Kasumi-1 (cell line): ENCODE results near the gene TBCD.

Source experiments
- DNase-seq, 2 experiments: peaks; one replicate each; lab custom pipeline; 2025; lab: John Stamatoyannopoulos, UW

The TBCD gene

GRCh38 chr17:82907797-82908542 lies 156.1 kb downstream of the TBCD start:
- DNase-seq: no peak

DNA sequence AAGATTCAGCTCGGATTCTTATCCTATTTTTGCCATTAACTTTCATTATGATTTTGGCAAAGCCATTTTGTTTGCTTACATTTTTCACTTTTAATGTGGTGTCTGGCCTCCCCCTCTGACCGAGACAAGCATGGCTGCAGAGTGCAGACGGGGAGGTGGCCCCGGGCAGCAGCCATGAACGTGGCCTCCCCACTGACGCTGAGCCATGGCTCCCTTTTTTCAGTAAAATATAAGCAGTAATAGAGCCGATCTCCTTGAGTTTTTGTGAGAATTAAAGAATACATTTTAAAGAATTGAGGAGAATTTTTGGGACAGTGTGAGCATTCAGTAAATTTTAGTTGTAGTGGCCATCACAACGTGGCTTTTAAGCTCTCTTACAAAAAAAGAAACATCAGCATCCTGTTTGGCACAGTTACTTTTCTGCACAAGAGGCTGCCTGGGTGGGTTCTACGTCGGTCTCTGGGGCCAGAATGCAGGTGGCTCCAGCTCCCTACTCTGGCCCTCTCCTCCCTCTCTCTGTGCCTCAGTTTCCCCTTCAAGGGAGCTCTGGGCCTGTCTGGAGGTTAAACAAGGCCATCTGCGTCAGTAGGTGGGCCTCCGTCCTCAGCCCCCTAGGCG lies 156.8 kb downstream of the TBCD start:
- no peak for DNase-seq

GRCh38 chr17:82909322-82909904 lies 157.5 kb downstream of the TBCD start:
- no peak for DNase-seq

DNA sequence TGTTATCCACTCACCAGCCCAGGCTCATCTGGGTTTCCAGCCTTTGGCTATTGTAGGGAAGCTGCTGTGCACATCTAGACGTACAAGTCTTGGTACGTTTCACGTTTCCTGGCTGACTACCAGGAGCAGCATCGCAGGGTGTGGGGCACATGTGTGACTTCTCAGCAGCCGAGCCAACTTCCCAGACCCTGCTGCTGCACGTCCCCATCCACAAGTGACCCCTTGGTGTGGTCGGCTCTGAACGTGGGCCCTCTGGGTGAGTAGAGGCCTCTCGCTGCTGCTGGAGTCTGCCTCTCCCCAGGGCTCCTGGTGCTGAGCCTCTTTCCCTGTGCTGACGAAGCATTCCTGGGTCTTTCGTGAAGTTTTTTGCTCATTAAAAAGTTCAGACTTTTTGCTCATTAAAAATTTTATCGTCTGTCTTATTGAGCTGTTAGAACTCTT lies 158.2 kb downstream of the TBCD start:
- no peak for DNase-seq

GRCh38 chr17:82910770-82911169 lies 158.9 kb downstream of the TBCD start:
- no peak for DNase-seq

DNA sequence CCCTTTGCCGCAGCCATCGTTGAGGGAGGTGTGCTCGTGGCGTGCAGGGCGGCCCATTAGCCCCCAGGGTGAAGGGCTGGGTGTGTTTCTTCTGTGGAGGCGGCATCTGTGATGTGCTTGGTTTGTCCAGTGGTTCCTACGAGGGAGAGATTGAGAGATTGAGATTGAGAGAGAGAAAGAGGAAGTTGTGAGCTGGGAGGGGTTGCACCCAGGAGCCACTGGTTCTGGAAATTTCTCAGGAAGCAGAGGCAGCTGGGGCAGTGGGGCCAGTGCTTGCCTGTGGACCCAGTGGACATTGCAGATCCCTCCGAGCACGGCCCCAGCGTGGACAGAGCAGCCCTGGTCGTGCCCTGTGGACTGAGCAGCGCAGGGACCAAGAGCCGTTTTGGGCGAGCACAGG lies 160.0 kb downstream of the TBCD start:
- peak; percentile 39 to 46 for DNase-seq

DNA sequence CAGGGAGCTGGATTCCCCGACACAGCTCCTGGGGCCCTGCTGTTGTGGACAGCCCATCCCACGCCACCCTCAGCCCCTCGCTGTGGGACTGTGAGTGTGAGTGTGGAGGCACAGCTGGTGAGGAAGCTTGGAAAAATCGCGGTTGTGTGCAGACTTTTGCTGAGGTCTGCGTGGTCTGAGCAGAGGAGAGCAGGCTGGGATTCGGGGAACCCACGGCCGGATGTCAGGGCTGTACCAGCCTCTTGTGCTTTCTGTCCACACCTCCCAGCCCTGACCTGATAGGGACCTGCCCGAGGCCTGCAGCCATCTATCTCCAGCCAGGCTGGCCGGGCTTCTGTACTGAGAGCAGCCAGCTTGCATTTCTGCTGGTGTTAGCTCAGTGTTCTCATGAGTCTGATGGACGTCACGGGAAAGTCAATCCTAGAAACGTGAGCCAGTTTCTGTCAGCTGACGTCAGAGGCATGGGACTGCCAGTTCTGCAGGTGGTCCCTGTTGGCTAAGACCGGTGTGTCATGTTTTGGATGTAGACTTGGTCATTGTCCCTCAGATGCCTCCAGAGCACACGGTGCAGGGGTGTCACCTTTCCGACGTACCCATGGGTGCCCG lies 160.7 kb downstream of the TBCD start:
- no peak for DNase-seq

DNA sequence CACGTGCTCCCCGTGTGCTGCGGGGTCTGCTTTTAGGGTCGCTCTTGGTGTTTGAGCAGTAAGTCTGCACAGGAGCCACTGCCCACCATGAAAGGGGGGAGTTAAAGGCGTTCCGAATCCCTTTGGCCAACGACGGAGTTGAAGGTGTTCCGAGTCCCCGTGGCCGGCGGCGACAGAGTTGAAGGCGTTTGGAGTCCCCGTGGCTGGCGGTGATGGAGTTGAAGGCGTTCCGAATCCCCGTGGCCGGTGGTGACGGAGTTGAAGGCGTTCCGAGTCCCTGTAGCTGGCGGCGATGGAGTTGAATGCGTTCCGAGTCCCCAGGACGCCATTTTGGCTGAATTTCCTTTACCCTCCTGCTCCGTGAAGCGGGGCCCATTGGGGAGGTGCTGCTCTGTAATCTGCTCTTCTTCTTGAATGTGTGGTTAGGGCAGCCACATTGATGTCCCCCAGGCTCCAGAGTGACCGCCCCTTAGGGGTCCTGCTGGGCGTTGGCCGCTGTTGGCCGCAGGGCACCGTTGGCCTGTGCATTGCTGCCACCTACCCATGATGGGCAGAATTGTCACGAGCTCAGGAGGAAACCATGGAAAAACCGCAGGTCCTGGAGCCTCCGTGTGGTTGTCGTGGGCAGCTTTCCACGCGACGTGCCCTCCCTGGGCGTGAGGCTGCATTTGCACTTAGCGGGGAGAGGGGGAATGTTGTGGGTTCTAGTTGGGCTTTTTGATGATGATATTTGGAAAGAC lies 161.6 kb downstream of the TBCD start:
- no peak for DNase-seq

DNA sequence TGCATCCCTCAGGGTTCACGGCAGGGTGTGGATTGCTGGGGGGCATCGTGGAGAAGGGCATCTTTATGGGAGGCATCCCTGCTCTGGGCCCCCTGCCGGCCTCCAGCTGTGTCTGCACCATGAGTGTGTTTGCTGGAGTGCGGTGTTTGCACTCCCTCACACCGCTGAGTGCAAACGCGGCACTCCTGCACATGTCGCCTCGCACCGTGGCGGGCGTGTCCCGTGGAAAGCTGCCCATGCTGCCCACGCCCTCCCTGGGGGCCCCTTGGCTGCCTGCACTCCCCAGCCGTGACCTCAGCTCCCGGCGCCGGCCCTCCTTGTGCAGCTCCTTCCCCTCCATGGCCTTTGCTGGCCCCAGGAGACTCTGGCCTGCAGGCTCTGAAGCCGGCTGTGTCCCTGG lies 162.5 kb downstream of the TBCD start:
- no peak for DNase-seq

DNA sequence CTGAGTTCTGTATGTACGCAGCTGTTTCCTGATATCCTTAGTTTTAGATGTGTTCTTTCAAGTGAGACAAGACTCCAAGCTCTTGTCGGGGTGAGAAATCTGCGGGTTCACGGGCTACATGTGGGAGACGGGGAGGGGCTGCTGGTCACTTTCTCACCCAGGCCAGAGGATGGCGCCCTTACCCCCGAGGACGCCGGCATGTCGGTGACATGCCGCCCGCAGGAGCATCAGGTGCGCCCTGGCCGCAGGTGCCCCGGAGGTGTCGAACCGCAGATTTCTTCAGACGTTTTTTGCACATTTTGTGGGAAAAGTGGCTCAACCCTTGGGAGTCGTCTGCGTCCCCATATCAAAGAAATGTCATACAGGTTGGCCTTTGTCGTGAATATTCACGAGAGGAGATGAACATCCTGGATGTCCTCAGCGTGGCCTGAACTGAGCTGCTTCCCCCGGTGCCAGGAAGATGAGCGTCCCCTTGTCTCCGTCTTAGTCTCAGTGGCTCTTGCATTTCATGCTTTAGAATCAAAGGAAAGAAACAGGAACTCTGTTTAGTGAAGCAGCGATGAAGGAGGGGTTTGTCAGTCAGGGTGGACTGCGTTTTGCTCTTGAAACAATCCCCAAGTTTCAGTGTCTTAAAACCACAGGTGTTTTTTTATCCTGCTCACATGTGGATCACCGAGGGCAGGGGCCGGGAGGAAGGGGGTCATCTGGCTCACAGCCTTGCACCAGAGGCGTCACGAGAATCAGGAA lies 163.3 kb downstream of the TBCD start:
- no peak for DNase-seq

GRCh38 chr17:82915757-82916027 lies 163.8 kb downstream of the TBCD start:
- DNase-seq: no peak

DNA sequence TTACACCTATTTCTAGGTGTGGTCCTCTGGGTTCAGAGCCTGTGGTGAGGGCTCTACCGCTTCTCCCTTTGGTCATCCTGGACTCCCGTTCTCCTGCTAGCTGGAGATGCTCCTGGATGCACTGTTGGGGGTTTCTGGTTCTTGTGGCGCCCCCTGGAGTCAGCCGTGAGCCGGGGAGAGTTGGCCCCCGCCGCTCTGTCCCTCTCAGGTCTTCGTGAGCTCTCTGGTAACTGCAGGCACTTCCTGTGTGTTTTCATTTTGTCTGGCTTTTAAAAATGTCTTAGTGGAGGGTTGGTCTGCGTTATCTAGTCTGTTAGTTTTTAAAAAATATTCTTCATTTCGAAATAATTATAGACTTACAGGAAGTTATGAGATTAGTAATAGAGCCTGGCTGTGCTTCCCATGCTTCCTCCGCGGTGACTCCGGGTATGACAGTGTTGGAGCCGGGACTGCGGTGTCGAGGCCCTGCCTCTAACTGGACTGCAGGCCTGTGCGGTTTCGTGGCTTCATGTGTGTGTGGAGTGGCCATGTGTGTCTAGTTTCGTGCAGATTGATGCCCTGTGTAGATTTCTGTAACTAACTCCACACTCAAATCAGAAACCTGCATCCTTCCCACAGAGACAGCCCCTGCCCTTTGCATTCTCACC lies 166.0 kb downstream of the TBCD start:
- peak; percentile 39 to 45 for DNase-seq

GRCh38 chr17:82918508-82918907 lies 166.6 kb downstream of the TBCD start:
- DNase-seq: no peak

GRCh38 chr17:82920150-82920549 lies 168.3 kb downstream of the TBCD start:
- DNase-seq: no peak

GRCh38 chr17:82920715-82921114 lies 168.8 kb downstream of the TBCD start:
- DNase-seq: no peak

- no peak for DNase-seq
Measured at GRCh38 chr17:82921426-82921825, 169.6 kb downstream of the TBCD start.

GRCh38 chr17:82922646-82923045 lies 170.8 kb downstream of the TBCD start:
- DNase-seq: no peak

- DNase-seq: no peak
Measured at GRCh38 chr17:82923366-82924113, 171.7 kb downstream of the TBCD start.

DNA sequence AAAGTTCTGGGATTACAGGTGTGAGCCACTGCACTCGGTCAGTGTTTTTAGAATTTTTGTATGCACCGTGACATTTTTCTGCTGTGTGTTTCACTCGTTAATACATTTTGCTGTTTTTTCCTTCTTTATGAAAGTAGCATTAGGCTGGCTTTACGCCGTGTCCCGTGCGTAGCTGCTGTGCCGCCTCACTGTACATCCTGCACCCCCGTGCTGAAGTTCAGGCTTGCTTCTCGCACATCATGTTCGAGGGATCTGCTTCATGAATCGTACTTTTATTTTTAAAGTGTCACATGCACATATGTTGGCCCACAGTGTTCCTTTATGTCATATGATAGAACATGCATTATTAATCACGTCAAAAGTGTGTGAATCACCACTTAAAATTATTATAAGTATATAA lies 172.3 kb downstream of the TBCD start:
- no peak for DNase-seq

- DNase-seq: no peak
Measured at GRCh38 chr17:82924812-82925211, 172.9 kb downstream of the TBCD start.

DNA sequence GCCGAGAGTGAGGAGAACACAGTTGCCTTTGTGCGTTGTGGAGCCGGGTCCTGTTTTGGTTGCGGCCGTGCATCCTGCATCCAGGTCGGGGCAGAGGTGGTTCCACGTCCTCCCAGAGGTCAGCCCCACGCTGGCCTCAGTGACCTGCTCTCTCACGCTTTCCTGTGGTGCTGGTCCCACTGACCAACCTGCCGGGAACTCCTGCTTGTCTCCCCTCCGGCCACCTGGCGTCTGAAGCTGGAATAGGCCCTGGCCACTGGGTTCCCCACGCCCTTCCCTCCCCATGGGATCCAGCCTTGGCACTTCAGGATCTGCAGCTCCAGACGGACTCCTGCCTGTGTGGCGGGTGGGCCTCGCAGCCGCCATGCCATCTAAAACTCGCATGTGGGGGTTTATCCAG lies 173.5 kb downstream of the TBCD start:
- no peak for DNase-seq
